ENCODE results near the gene PRAME. TPM values are rescaled to one million over a fixed set of nuclear protein-coding genes. Genes with fewer than 3 reads are reported as not detected.

Gene PRAME
- total RNA-seq, 1 donor from 2014 or later, result not detected

GRCh38 chr22:22531770-22532546 is 27.1 kb downstream of the PRAME start:
- no peak for TF ChIP-seq CTCF (IDR thresholded peaks at IDR 0.05; ENCODE audit: borderline replicate concordance)
- H3K27ac ChIP-seq (replicated peaks), result no peak overlapping the region
- intact Hi-C loops (cut with micrococcal nuclease), result no loop called here
- peaks cover 44% of the 10 kb centered on the region for H3K27me3 ChIP-seq (ENCODE audit: low read depth)
- H3K4me3 ChIP-seq, result no peak overlapping the region
- no peaks in the 10 kb centered on the region for H3K36me3 ChIP-seq
- H3K9me3 ChIP-seq (replicated peaks), result no peaks in the 10 kb centered on the region
- no peak for DNase-seq
- no peaks in the 10 kb centered on the region for H3K4me1 ChIP-seq

GRCh38 chr22:22528780-22529179 is 30.3 kb downstream of the PRAME start:
- Histone ChIP-seq H3K27me3 (ENCODE audit: low read depth) (peaks cover 51% of the 10 kb centered on the region), H3K4me1 (no peaks in the 10 kb centered on the region), H3K9me3 (replicated peaks) (no peaks in the 10 kb centered on the region), H3K36me3 (no peaks in the 10 kb centered on the region), H3K27ac (replicated peaks) (no peak overlapping the region), H3K4me3 (no peak overlapping the region)
- no peak for TF ChIP-seq CTCF (IDR thresholded peaks at IDR 0.05; ENCODE audit: borderline replicate concordance)
- no peak for DNase-seq
- intact Hi-C loops (cut with micrococcal nuclease), result no loop called here

GRCh38 chr22:22527312-22527711 is 31.8 kb downstream of the PRAME start:
- H3K36me3 ChIP-seq, result no peaks in the 10 kb centered on the region
- no peaks in the 10 kb centered on the region for H3K9me3 ChIP-seq (replicated peaks)
- intact Hi-C loops (cut with micrococcal nuclease), result no loop called here
- peaks cover 57% of the 10 kb centered on the region for H3K27me3 ChIP-seq (ENCODE audit: low read depth)
- H3K4me3 ChIP-seq, result no peak overlapping the region
- no peak overlapping the region for H3K27ac ChIP-seq (replicated peaks)
- DNase-seq, result no peak
- TF ChIP-seq CTCF (IDR thresholded peaks at IDR 0.05; ENCODE audit: borderline replicate concordance), result no peak
- no peaks in the 10 kb centered on the region for H3K4me1 ChIP-seq

GRCh38 chr22:22526125-22526912 is 32.7 kb downstream of the PRAME start:
- no peak for TF ChIP-seq CTCF (IDR thresholded peaks at IDR 0.05; ENCODE audit: borderline replicate concordance)
- Histone ChIP-seq H3K36me3 (no peaks in the 10 kb centered on the region), H3K4me1 (no peaks in the 10 kb centered on the region), H3K27ac (replicated peaks) (no peak overlapping the region), H3K9me3 (replicated peaks) (no peaks in the 10 kb centered on the region), H3K27me3 (ENCODE audit: low read depth) (peaks cover 67% of the 10 kb centered on the region), H3K4me3 (no peak overlapping the region)
- intact Hi-C loops (cut with micrococcal nuclease), result no loop called here
- DNase-seq, result no peak

GRCh38 chr22:22523494-22523893 is 35.6 kb downstream of the PRAME start:
- Histone ChIP-seq H3K27ac (replicated peaks) (no peak overlapping the region), H3K27me3 (ENCODE audit: low read depth) (peaks cover 77% of the 10 kb centered on the region), H3K9me3 (replicated peaks) (no peaks in the 10 kb centered on the region), H3K4me1 (no peaks in the 10 kb centered on the region), H3K36me3 (no peaks in the 10 kb centered on the region), H3K4me3 (no peak overlapping the region)
- TF ChIP-seq CTCF (IDR thresholded peaks at IDR 0.05; ENCODE audit: borderline replicate concordance), result no peak
- intact Hi-C loops (cut with micrococcal nuclease), result no loop called here
- DNase-seq, result no peak
